GM12892 (cell line): ENCODE measurements around the gene RPS6KA5.

Source experiments
- POLR2A ChIP-seq: IDR thresholded peaks from 2 replicates; pipeline ENCODE4 v1.6.1; 2011; ENCODE audit warnings: low read depth, low read length, control low read depth
- POLR2AphosphoS5 ChIP-seq: IDR thresholded peaks from 2 replicates; pipeline ENCODE4 v1.6.1; 2011; ENCODE audit warnings: low read depth, low read length, control low read depth

- TF ChIP-seq POLR2AphosphoS5: no peak
- TF ChIP-seq POLR2A: no peak
These were observed 55.5 kb downstream of the RPS6KA5 start for GRCh38 chr14:91004987-91005386.
